Nucleus accumbens (tissue), 56 donors: ENCODE data around the gene RECK.

Experiments
- DNase-seq, 56 donors: peaks; one replicate each; lab custom pipeline; 2025; lab: John Stamatoyannopoulos, UW

The RECK gene

GRCh38 chr9:36025746-36026145 lies 11.0 kb upstream of the RECK start:
- DNase-seq, result no peak

DNA sequence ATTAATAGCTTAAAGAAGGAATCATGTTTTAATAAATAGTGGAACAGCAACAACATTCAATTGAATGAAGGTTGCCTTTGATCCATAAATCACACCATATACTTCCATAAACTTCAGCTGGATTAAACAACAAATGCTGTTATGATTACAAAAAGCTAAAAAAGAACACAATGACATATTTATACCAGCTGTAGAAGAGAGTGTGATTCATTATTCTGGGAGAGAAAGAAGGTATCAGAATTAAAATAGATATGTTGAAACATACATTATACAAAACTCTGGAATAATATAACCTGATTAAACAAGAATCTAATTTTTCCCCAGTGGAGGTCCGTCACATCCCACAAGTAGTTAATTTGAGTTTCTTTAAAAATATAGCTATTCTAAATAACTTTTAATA lies 7.5 kb upstream of the RECK start:
- DNase-seq, result no peak

- peak in 1 of 56 donors; percentile 3 for DNase-seq
Measured at GRCh38 chr9:36029765-36030528, 6.8 kb upstream of the RECK start.

GRCh38 chr9:36030871-36031270 lies 5.8 kb upstream of the RECK start:
- no peak for DNase-seq

- DNase-seq, result no peak
Measured at GRCh38 chr9:36031774-36032555, 4.7 kb upstream of the RECK start.

DNA sequence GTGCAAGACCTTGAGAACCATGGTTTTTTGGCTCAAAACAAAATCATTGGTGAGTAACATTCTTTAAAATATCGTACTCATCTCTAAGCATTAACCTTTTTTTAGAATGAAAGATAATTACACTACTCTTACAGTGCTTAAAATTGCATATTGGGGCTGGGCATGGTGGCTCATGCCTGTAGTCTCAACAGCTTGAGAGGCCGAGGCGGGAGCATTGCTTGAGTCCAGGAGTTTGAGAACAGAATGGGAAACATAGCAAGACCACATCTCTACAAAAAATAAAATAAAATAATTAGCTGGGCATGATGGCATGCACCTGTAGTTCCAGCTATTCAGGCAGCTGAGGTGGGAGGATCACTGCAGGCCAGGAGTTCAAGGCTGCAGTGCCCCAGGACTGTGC lies 2.9 kb upstream of the RECK start:
- no peak for DNase-seq

GRCh38 chr9:36034234-36034633 lies 2.5 kb upstream of the RECK start:
- DNase-seq, result no peak

GRCh38 chr9:36035006-36035405 lies 1.7 kb upstream of the RECK start:
- DNase-seq, result no peak

GRCh38 chr9:36036253-36036779 lies 397 bp upstream of the RECK start:
- DNase-seq, result peak in 1 of 56 donors; percentile 19

GRCh38 chr9:36037549-36038122 lies 923 bp downstream of the RECK start:
- peak in 26 of 56 donors; percentile 20 to 75 (median 44) for DNase-seq

DNA sequence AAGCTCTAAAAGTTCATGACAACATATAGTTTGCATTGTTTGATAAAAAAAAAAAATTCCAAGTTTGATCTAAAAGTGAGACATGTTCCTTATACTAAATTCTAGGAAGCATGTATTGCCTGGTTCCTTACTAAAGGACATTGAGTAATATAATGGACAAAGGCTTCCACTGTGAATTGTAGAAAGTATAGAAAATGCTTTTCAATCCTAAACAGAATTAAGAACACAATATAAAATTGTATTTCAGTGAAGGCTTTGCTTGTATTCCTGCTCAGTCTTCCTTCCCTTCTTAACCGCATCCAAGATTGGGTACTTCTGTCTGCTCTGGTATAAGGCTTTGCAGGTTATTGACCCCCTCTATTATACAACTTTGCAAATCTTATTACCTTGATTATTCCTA lies 2.4 kb downstream of the RECK start:
- DNase-seq, result no peak

- no peak for DNase-seq
Measured at GRCh38 chr9:36039696-36040095, 3.0 kb downstream of the RECK start.

DNA sequence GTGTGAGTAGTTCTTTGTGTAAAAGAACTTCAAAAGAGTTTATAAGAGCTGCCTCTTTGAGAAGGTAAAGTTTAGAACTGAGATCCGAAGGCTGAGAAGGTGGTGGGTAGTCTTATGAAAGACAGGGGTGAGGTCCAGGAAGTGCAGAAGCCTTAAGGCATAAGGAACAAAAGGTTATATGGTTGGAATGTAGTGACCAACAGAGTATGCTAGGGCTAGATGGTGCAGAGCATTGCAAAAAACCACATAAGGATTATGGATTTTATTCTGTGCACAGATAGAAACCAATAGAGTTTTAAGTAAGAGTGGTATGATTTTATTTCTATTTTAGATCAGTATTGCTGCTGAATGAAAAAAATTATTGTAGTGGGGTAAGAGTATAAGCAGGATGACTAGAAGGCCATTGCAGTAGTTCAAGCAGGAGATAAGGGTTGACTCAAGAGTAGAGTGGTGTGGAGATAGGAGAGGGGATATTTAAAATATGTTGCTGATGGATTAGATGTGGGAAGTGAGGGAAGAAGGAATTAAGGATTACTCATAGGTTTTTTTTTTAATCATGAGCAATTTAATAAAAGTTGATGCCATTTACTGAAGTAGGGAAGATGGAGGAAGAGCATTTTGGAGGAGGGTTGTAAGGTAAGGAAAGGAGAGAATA lies 3.7 kb downstream of the RECK start:
- DNase-seq, result no peak

DNA sequence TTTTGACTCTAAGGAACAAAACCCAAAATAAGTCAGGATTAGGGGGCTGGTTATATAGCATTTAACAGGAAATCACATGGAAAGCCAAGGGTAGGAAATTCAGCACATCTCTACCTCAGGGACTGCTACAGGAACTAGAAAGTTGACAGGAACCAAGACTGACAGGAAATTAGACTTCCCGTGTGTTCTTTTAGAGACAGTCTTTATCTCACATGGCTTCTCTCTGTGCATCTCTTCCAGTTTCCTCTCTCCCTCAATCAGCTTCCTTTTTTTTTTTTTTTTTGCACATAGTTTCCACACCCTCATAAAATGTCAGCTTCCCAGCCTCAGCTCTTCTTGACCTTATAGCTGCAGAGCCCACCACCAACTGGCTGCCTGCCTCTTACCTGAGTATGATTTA lies 4.8 kb downstream of the RECK start:
- DNase-seq, result no peak

DNA sequence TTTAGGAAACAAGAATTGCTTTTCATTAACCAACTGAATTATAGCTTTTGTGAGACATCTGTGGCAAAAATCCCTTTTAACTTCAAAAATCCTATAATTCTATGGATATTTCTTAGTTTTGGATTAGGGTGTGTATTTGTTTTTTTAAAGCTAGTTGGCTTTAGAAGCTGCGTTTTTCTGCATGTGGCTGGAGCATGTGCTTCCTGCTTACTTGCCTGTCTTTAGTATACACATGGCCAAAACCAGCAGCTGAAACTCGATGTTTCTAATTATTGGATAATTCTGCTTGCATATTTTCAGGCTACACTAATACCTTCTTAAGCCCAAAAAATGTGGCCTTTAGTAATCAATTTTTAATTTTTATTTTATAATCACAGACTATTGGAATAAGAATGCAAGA lies 8.9 kb downstream of the RECK start:
- DNase-seq, result no peak

DNA sequence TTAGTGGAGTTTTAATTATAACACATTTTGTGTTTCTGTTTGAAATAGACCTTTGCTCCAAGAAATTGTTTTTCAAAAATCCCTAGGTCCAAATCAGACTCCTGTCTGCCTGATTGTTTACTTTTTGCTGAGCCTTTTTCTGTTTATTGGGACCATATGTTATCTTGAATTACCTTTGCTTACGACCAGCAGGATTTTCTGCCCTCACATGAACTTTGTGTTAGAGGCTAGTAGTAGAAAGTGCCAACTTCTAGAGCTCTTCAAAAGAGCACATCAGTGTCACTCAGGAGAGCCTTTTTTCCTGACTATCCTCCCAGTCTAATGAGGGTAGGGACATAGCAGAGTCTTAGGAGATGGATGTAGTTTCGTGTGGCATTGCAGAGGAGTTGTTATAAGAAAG lies 10.2 kb downstream of the RECK start:
- DNase-seq, result no peak

- DNase-seq, result no peak
Measured at GRCh38 chr9:36049408-36049807, 12.7 kb downstream of the RECK start.

GRCh38 chr9:36050476-36050875 lies 13.8 kb downstream of the RECK start:
- no peak for DNase-seq

- DNase-seq, result no peak
Measured at GRCh38 chr9:36051317-36051716, 14.6 kb downstream of the RECK start.

DNA sequence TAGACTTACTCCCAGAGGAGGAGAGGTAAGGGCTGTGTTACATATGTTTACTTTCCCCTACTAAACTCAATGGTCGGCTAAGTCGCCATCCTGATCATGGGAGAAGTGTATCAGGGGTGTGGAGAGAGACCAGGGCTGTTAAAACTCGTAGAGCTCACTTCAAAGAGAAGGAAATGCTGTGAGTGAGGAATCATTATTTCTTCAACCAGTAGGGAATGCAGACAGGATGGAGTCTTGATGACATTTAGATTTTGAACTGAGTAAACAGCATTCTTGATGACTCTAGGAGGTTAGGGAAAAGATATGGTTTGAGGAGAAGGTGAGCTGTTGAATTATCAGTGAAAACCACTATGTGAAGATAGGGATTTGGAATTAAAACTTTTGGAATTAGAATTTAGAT lies 17.3 kb downstream of the RECK start:
- DNase-seq, result no peak

- DNase-seq, result no peak
Measured at GRCh38 chr9:36056896-36057295, 20.2 kb downstream of the RECK start.
